MCF 10A (cell line): ENCODE data around the gene SPTBN5. TPM values are rescaled to one million over a fixed set of nuclear protein-coding genes. Genes with fewer than 3 reads are reported as not detected.

Experiments
- BruUV-seq: library from RNA; stranded (reverse); fragments of 400-500 nt; replicated peaks from 2 replicates; lab custom pipeline; 2021; lab: Mats Ljungman, UMichigan
- CTCF ChIA-PET: fragments of 300-600 bp; sonication (Branson Sonifier 250); formaldehyde crosslinking; extraction: SDS; loops from one replicate; lab custom pipeline; 2021; ENCODE audit warnings: antibody characterized with exemption, inconsistent platforms; lab: Yijun Ruan, JAX
- POLR2A ChIA-PET: fragments of 300-600, 350-650 bp; sonication (Branson Sonifier 250); formaldehyde crosslinking; extraction: SDS; loops from one replicate; lab custom pipeline; 2020; ENCODE audit warnings: antibody characterized with exemption, inconsistent platforms; lab: Yijun Ruan, JAX
- DNase-seq: peaks from one replicate; pipeline ENCODE4 v3.0.0-alpha.2; 2018; ENCODE audit not compliant: unreplicated experiment
- H3K27ac Mint-ChIP-seq: one replicate; pipeline ENCODE4 v1.8.0; 2022; ENCODE audit warnings: mild to moderate bottlenecking, low read depth, mixed read lengths; ENCODE audit not compliant: unreplicated experiment
- H3K27me3 Mint-ChIP-seq: one replicate; pipeline ENCODE4 v1.8.0; 2022; ENCODE audit warnings: mixed read lengths; ENCODE audit not compliant: insufficient read depth, unreplicated experiment
- H3K36me3 Mint-ChIP-seq: one replicate; pipeline ENCODE4 v1.8.0; 2022; ENCODE audit warnings: mild to moderate bottlenecking, moderate library complexity, mixed read lengths; ENCODE audit not compliant: insufficient read depth, unreplicated experiment
- H3K4me1 Mint-ChIP-seq: one replicate; pipeline ENCODE4 v1.8.0; 2022; ENCODE audit warnings: mixed read lengths; ENCODE audit not compliant: insufficient read depth, unreplicated experiment
- H3K4me3 Mint-ChIP-seq: one replicate; pipeline ENCODE4 v1.8.0; 2022; ENCODE audit warnings: mild to moderate bottlenecking, moderate library complexity, mixed read lengths; ENCODE audit not compliant: unreplicated experiment
- H3K9me3 Mint-ChIP-seq: one replicate; pipeline ENCODE4 v1.8.0; 2022; ENCODE audit warnings: mixed read lengths; ENCODE audit not compliant: unreplicated experiment
- CTCF ChIP-seq: fragments of 200-600 bp; IDR thresholded peaks from one replicate; pipeline ENCODE4 v1.8.0; 2022; ENCODE audit warnings: antibody characterized with exemption, mild to moderate bottlenecking; ENCODE audit not compliant: unreplicated experiment
- intact Hi-C: fragments of 100-400 bp; cut with micrococcal nuclease; formaldehyde crosslinking; loops from 2 replicates; pipeline ENCODE4 v1.14.1; 2022
- total RNA-seq: library from RNA; stranded (reverse); gene quantifications from 2 replicates; pipeline ENCODE4 v1.2.3, GENCODE V29; 2022

Gene SPTBN5
- total RNA-seq, 1 experiment from 2014 or later = 1.1 TPM

GRCh38 chr15:41876689-41877088 lies 17.2 kb downstream of the SPTBN5 start:
- CTCF ChIA-PET = interaction anchor here (0.7 to 1.0 kb wide), 2 partner anchors 12 to 28 kb away, joined by 3 read pairs; no protein-coding TSS in a partner anchor

GRCh38 chr15:41876007-41876406 lies 17.8 kb downstream of the SPTBN5 start:
- TF ChIP-seq CTCF = no peak
- no peak overlapping the region for H3K27ac Mint-ChIP-seq
- no peaks in the 10 kb centered on the region for H3K9me3 Mint-ChIP-seq
- DNase-seq = no peak
- ChIA-PET POLR2A (interaction anchor here (0.6 kb wide), 1 partner anchor 9 kb away, joined by 3 read pairs; no protein-coding TSS in a partner anchor), CTCF (interaction anchor here (0.7 to 1.6 kb wide), 4 partner anchors 11 to 30 kb away, joined by 3 to 4 read pairs (median 3); no protein-coding TSS in a partner anchor)
- BruUV-seq = no TSS peak
- H3K4me3 Mint-ChIP-seq = no peak overlapping the region
- intact Hi-C loops = no loop called here
- H3K4me1 Mint-ChIP-seq = peaks cover 11% of the 10 kb centered on the region
- no peaks in the 10 kb centered on the region for H3K27me3 Mint-ChIP-seq
- no peaks in the 10 kb centered on the region for H3K36me3 Mint-ChIP-seq

More at GRCh38 chr15:41876689-41877088, 17.2 kb downstream of the SPTBN5 start:
- H3K4me3 Mint-ChIP-seq = no peak overlapping the region
- no peaks in the 10 kb centered on the region for H3K27me3 Mint-ChIP-seq
- DNase-seq = no peak
- POLR2A ChIA-PET = no interaction called here
- H3K4me1 Mint-ChIP-seq = peaks cover 9% of the 10 kb centered on the region
- H3K9me3 Mint-ChIP-seq = no peaks in the 10 kb centered on the region
- no peak for TF ChIP-seq CTCF
- intact Hi-C loops = no loop called here
- H3K36me3 Mint-ChIP-seq = no peaks in the 10 kb centered on the region
- H3K27ac Mint-ChIP-seq = no peak overlapping the region
- no TSS peak for BruUV-seq

- peaks cover 18% of the 10 kb centered on the region for H3K4me1 Mint-ChIP-seq
- BruUV-seq = no TSS peak
- ChIA-PET CTCF (interaction anchor here (1.0 to 1.6 kb wide), 2 partner anchors 20 to 32 kb away, joined by 3 to 4 read pairs; no protein-coding TSS in a partner anchor), POLR2A (no interaction called here)
- H3K36me3 Mint-ChIP-seq = no peaks in the 10 kb centered on the region
- TF ChIP-seq CTCF = no peak
- H3K27ac Mint-ChIP-seq = no peak overlapping the region
- H3K9me3 Mint-ChIP-seq = no peaks in the 10 kb centered on the region
- intact Hi-C loops = no loop called here
- H3K27me3 Mint-ChIP-seq = no peaks in the 10 kb centered on the region
- DNase-seq = no peak
- H3K4me3 Mint-ChIP-seq = no peak overlapping the region
Observed at GRCh38 chr15:41874736-41875135, 19.1 kb downstream of the SPTBN5 start.

- ChIA-PET CTCF (no interaction called here), POLR2A (no interaction called here)
- H3K9me3 Mint-ChIP-seq = no peaks in the 10 kb centered on the region
Observed at GRCh38 chr15:41873711-41874110, 20.1 kb downstream of the SPTBN5 start.

More at GRCh38 chr15:41873711-41874110, 20.1 kb downstream of the SPTBN5 start:
- no peak for DNase-seq
- H3K36me3 Mint-ChIP-seq = no peaks in the 10 kb centered on the region
- TF ChIP-seq CTCF = no peak
- no TSS peak for BruUV-seq
- H3K27ac Mint-ChIP-seq = no peak overlapping the region
- H3K4me1 Mint-ChIP-seq = peaks cover 18% of the 10 kb centered on the region
- intact Hi-C loops = no loop called here
- no peaks in the 10 kb centered on the region for H3K27me3 Mint-ChIP-seq
- no peak overlapping the region for H3K4me3 Mint-ChIP-seq
